HG03432 (cell line): ENCODE measurements around the gene SLC16A12.
"Not testable (repeated sequence)": the region's sequence is repeated elsewhere in the genome, so short reads cannot be mapped to it uniquely, and the experiment has no call there.

Experiments
- ATAC-seq: cut with Tn5 transposase; IDR thresholded peaks from one replicate; pipeline ENCODE4 v1.9.1; 2021; ENCODE audit warnings: mild to moderate bottlenecking, moderate library complexity; ENCODE audit not compliant: unreplicated experiment

The SLC16A12 gene

DNA sequence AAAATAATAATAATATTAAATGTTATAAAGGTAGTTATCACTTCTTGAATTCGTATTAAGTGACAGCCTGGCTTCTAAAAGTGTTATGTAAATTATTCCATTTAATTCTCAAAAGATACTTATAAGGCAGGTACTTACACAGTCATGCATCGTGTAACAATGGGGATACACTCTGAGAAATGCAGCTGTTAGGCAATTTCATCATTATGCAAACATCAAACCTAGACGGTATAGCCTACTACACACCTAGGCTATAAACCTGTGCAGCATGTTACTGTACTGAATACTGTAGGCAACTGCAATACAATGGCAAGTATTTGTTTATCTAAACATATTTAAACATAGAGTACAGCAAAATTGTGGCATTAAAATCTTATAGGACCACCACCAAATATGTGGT, 141.5 kb downstream of the SLC16A12 start:
- no peak for ATAC-seq

DNA sequence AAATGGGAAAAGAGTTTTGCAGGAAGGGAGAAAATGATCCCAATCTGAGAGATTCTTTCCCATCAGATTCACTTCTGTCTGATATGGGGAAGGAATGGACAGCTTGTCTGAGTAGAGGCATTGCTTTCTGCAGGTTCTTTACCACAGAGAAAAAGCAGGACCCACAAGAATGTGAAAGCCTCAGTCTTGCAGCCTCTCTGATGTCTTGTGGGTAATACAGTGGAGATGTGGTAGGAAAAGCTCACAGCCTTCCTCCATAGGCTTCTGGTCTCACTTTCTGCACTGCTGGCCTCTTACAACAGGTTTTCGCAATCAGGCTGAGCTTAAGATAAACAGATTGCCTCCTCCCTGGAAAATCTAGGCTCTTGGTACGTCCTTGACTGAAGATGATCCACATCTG, 142.4 kb downstream of the SLC16A12 start:
- ATAC-seq = peak; percentile 46

DNA sequence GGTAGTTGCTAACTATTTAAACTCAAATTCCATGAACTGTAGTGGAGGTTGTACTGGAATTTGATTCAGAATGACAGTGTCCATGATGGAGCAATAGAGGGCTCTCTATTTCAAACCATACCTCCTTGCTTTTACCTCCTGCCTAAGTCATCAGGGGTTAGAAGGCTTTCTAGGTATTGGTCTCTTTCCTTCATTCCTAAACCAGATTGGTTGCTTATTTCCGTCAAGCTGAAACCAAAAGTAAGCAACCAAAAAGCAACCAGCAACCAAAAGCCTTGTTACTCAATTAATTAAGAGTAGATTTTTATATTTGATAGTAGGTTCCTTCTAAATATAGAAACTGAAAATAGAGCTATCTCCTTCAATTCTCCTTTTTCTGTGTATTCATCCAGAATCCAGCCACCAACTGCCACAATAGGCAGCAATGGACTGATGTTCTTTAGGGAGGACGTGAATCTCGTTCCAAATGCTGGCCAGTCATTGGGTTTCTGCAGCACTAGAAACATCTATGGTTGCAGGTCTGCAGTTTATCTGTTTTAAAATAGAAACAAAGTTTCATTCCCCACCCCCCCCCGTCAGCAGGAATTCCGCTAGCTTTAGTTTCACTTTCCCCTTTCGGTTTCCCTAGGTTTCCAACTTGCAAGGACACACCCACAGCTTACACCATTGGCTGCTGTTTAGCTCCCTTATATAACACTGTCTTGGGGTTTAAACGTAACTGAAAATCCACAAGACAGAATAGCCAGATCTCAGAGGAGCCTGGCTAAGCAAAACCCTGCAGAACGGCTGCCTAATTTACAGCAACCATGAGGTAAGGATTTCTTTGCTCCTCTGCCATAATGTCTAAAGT, 143.3 kb downstream of the SLC16A12 start, which contains the start of gene IFIT1:
TSS of gene IFIT1 (plus strand) at position 717 of the 850 bp plus-strand sequence. CDS start at position 807, 90 bp downstream.
- ATAC-seq = peak; percentile 91

- ATAC-seq = not testable (repeated sequence)
Measured at GRCh38 chr10:89391226-89391576, 144.2 kb downstream of the SLC16A12 start.

DNA sequence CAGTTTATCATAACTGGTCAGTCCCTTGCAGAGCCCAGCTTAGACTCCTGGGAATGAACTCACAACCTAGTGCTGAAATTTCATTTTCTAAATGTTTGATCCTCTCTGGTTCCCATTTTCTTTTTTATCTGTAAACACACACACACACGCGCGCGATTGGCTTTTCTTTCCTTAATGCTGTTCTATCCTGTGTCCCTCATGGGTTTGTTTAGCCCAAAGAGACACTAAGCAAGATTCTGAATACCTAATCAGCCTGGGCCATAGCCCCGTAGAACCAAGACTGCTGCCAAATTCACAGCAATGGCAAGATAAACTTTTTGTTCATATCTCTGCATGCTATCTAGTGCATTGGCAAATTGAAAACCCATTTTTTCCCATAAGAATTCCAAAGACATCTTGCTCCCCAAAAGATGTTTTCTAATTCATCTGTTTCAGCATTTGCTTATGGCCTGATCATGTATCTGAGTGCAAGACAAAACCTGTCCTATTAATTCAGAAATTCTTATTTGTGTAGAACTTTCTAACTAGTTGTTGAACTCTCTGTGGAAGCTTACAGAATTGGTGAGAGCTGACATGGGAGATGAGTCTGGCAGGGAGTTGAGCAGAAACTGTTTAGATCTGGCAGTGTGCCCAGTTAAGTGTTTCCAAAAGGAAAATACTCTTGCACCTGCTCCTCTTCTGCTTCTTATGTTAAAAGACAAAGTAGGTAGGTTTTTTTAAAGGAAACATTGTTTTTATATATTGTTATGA, 144.7 kb downstream of the SLC16A12 start:
- ATAC-seq = no peak

DNA sequence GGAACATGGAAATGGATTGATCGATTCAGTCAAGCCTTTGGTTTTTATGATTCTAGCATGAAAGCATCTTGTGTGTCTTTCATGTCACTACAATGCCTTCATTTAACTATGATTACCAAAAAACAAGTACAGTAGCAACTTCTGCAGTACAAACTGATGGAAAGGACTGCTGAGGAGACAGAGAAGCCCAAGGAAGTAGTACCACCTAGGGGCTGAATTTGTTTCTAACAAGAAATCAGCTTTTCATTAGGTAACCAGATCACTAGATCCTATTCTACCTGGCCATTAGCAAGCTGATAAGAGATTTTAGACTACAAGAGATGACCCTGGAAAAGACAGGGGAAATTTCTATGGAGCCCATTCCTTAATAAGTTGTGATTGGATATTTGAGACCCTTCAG, 146.1 kb downstream of the SLC16A12 start:
- ATAC-seq = no peak

GRCh38 chr10:89388806-89389205, 146.6 kb downstream of the SLC16A12 start:
- no peak for ATAC-seq

DNA sequence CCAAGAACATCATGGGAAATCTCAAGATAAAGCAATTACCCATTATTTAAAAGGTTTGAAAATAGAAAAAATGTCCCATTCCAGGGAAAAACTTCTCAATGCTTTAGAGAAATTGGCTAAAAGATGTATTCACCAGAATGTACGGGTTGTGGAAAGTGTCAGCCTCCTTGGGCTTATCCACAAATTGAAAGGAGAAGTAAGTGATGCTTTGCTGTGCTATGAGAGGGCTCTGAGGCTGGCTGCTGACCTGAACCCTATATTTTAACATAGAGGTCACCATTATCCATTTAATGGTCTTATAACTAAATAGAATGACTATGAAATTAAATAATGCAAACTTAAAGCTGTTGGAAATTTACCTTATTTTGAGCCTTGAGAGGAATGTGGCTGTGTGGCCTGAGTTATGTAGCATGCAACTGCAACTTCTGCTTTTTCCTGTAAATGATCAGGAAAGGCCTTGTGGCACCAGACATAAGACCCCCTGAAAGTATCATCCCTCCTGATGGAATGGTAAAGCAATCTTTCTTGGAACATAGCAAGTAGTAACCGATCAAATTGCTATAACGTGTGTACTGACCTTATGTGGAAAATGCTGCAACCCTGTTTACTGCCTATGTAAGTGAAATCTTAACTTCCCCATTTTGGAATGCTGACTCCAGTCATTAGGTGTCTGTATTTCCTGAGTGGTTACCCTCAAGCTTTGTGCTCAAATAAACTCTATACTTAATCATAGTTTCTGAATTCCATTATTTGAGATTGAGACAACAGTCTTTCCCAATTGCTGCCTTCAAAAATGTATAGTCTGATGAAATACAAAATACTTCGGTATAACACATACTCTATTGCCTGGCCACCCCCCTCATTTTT, 150.7 kb downstream of the SLC16A12 start:
- ATAC-seq = no peak

GRCh38 chr10:89382757-89383156, 152.6 kb downstream of the SLC16A12 start:
- ATAC-seq = no peak
